Measurements from ENCODE around the gene AP2A2. TPM values are rescaled to one million over a fixed set of nuclear protein-coding genes. Genes with fewer than 3 reads are reported as not detected.

The AP2A2 gene
- total RNA-seq, 1 donor from 2014 or later = 78.1 TPM

DNA sequence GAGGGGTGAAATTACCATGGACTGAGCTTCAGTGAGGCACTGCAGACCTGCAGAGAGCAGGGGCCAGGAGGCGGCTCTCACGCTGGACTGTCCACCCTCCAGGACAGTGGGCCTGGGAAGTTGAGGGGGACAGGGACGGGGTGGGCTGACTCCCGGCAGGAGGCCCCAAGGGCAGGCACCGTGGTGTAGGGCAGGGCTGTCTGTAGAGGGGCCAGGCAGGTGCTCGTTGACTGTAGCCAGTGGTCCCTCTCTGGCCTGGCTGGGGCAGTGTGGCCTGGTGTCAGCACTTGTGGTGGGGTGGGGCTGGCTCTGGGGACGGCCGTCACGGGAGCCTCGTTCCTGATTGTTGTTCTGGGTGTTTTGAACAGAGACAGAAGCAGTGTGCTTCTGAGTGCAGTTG is 64.4 kb downstream of the AP2A2 start:
- H3K9me3 Mint-ChIP-seq = no peaks in the 10 kb centered on the region

GRCh38 chr11:991034-991433 is 65.4 kb downstream of the AP2A2 start:
- no peak for DNase-seq (ENCODE audit: low read depth, low spot score)
- H3K4me3 Mint-ChIP-seq = no peak overlapping the region
- H3K27me3 Mint-ChIP-seq (ENCODE audit: low read depth) = peaks cover 2% of the 10 kb centered on the region
- peaks cover 10% of the 10 kb centered on the region for H3K4me1 Mint-ChIP-seq
- no peak overlapping the region for H3K27ac Mint-ChIP-seq (ENCODE audit: unreplicated experiment)
- no peak for TF ChIP-seq CTCF (conservative IDR thresholded peaks at IDR 0.05)
- no peaks in the 10 kb centered on the region for H3K9me3 Mint-ChIP-seq
- peaks cover 8% of the 10 kb centered on the region for H3K36me3 Mint-ChIP-seq (ENCODE audit: low read depth)

More for the DNA sequence above, 64.4 kb downstream of the AP2A2 start:
- TF ChIP-seq CTCF (conservative IDR thresholded peaks at IDR 0.05) = no peak
- Mint-ChIP-seq H3K27ac (ENCODE audit: unreplicated experiment) (no peak overlapping the region), H3K36me3 (ENCODE audit: low read depth) (peaks cover 5% of the 10 kb centered on the region), H3K4me1 (peaks cover 2% of the 10 kb centered on the region), H3K27me3 (ENCODE audit: low read depth) (peaks cover 1% of the 10 kb centered on the region), H3K4me3 (no peak overlapping the region)
- no peak for DNase-seq (ENCODE audit: low read depth, low spot score)

GRCh38 chr11:991711-992307 is 66.1 kb downstream of the AP2A2 start:
- Mint-ChIP-seq H3K27ac (ENCODE audit: unreplicated experiment) (no peak overlapping the region), H3K27me3 (ENCODE audit: low read depth) (peaks cover 2% of the 10 kb centered on the region), H3K4me3 (no peak overlapping the region), H3K4me1 (peaks cover 14% of the 10 kb centered on the region), H3K36me3 (ENCODE audit: low read depth) (peaks cover 8% of the 10 kb centered on the region), H3K9me3 (no peaks in the 10 kb centered on the region)
- TF ChIP-seq CTCF (conservative IDR thresholded peaks at IDR 0.05) = no peak
- no peak for DNase-seq (ENCODE audit: low read depth, low spot score)

- no peak for DNase-seq (ENCODE audit: low read depth, low spot score)
- H3K27ac Mint-ChIP-seq (ENCODE audit: unreplicated experiment) = no peak overlapping the region
- no peak for TF ChIP-seq CTCF (conservative IDR thresholded peaks at IDR 0.05)
- no peaks in the 10 kb centered on the region for H3K9me3 Mint-ChIP-seq
- no peak overlapping the region for H3K4me3 Mint-ChIP-seq
- H3K36me3 Mint-ChIP-seq (ENCODE audit: low read depth) = peaks cover 8% of the 10 kb centered on the region
- H3K4me1 Mint-ChIP-seq = peaks cover 14% of the 10 kb centered on the region
- H3K27me3 Mint-ChIP-seq (ENCODE audit: low read depth) = peaks cover 2% of the 10 kb centered on the region
Measured at GRCh38 chr11:992577-992976, 66.9 kb downstream of the AP2A2 start.

- H3K36me3 Mint-ChIP-seq (ENCODE audit: low read depth) = peaks cover 8% of the 10 kb centered on the region
- no peak overlapping the region for H3K4me3 Mint-ChIP-seq
- peaks cover 2% of the 10 kb centered on the region for H3K27me3 Mint-ChIP-seq (ENCODE audit: low read depth)
- DNase-seq (ENCODE audit: low read depth, low spot score) = no peak
- no peak for TF ChIP-seq CTCF (conservative IDR thresholded peaks at IDR 0.05)
- H3K27ac Mint-ChIP-seq (ENCODE audit: unreplicated experiment) = no peak overlapping the region
- peaks cover 14% of the 10 kb centered on the region for H3K4me1 Mint-ChIP-seq
- H3K9me3 Mint-ChIP-seq = no peaks in the 10 kb centered on the region
Measured at GRCh38 chr11:993632-994167, 68.0 kb downstream of the AP2A2 start.
